ENCODE measurements around the gene MCTP1.

- TF ChIP-seq POLR2A (IDR thresholded peaks at IDR 0.05; ENCODE audit: low read depth, low read length) (no peak), TAF1 (IDR thresholded peaks at IDR 0.05; ENCODE audit: borderline replicate concordance, low read depth, low read length) (no peak)
These were observed 46.5 kb upstream of the MCTP1 start for GRCh38 chr5:95331358-95331757.
